GM23338 (cell line): Measurements from ENCODE around the gene IMMP2L. TPM values are rescaled to one million over a fixed set of nuclear protein-coding genes. Genes with fewer than 3 reads are reported as not detected.
A peak's percentile ranks its signal among the peaks of the same experiment; 100 is the strongest.

Source experiments
- ATAC-seq: fragments of 200-7000 bp; cut with Tn5 transposase; 3 replicates; pipeline ENCODE4 v1.9.1; 2020
- DNase-seq: peaks from one replicate; pipeline ENCODE4 v3.0.0-alpha.2; 2015; ENCODE audit warnings: low spot score
- H2AFZ ChIP-seq: fragments of 200-600 bp; sonication (generic); 2 replicates; pipeline ENCODE4 v1.8.0; 2016; ENCODE audit warnings: antibody characterized with exemption, mild to moderate bottlenecking, moderate library complexity
- H3F3A ChIP-seq: fragments of 200-600 bp; sonication (generic); replicated peaks from 2 replicates; pipeline ENCODE4 v1.8.0; 2017; ENCODE audit warnings: antibody characterized with exemption, mixed run types, low read depth
- H3K27ac ChIP-seq: fragments of 200-600 bp; sonication (generic); 2 replicates; pipeline ENCODE4 v1.6.1; 2016; ENCODE audit warnings: low read depth
- H3K27me3 ChIP-seq: fragments of 200-600 bp; sonication (generic); 2 replicates; pipeline ENCODE4 v1.8.0; 2016; ENCODE audit warnings: mild to moderate bottlenecking, mixed run types, moderate library complexity; ENCODE audit not compliant: insufficient read depth
- H3K36me3 ChIP-seq: fragments of 200-600 bp; sonication (generic); 2 replicates; pipeline ENCODE4 v1.8.0; 2016; ENCODE audit warnings: mild to moderate bottlenecking; ENCODE audit not compliant: insufficient read depth
- H3K4me1 ChIP-seq: fragments of 200-600 bp; sonication (generic); 2 replicates; pipeline ENCODE4 v1.8.0; 2016; ENCODE audit warnings: mild to moderate bottlenecking, moderate library complexity; ENCODE audit not compliant: insufficient read depth
- H3K4me2 ChIP-seq: fragments of 200-600 bp; sonication (generic); 2 replicates; pipeline ENCODE4 v1.7.1; 2017; ENCODE audit warnings: mixed run types
- H3K4me3 ChIP-seq: fragments of 200-600 bp; sonication (generic); 2 replicates; pipeline ENCODE4 v1.6.1; 2016; ENCODE audit warnings: mixed run types
- H3K79me2 ChIP-seq: fragments of 200-600 bp; sonication (generic); replicated peaks from 2 replicates; pipeline ENCODE4 v1.8.0; 2017; ENCODE audit warnings: mild to moderate bottlenecking; ENCODE audit not compliant: insufficient read depth
- H3K9me2 ChIP-seq: fragments of 200-600 bp; sonication (generic); 2 replicates; pipeline ENCODE4 v1.8.0; 2017; ENCODE audit not compliant: insufficient read depth
- H4K20me1 ChIP-seq: fragments of 200-600 bp; sonication (generic); replicated peaks from 2 replicates; pipeline ENCODE4 v1.8.0; 2017; ENCODE audit warnings: mild to moderate bottlenecking; ENCODE audit not compliant: insufficient read depth
- H3K27ac Mint-ChIP-seq: 2 replicates; pipeline ENCODE4 v1.8.0; 2020; ENCODE audit warnings: inconsistent platforms, mild to moderate bottlenecking, moderate library complexity, mixed read lengths
- H3K27me3 Mint-ChIP-seq: 3 replicates; pipeline ENCODE4 v1.8.0; 2022; ENCODE audit warnings: low read depth, mild to moderate bottlenecking, moderate library complexity, mixed read lengths, inconsistent platforms; ENCODE audit not compliant: insufficient read depth, poor library complexity
- H3K36me3 Mint-ChIP-seq: 3 replicates; pipeline ENCODE4 v1.8.0; 2021; ENCODE audit warnings: low read depth, mild to moderate bottlenecking, inconsistent platforms, moderate library complexity, mixed read lengths
- H3K4me1 Mint-ChIP-seq: 3 replicates; pipeline ENCODE4 v1.8.0; 2020; ENCODE audit warnings: mild to moderate bottlenecking, inconsistent platforms, mixed read lengths
- H3K4me3 Mint-ChIP-seq: 3 replicates; pipeline ENCODE4 v1.8.0; 2021; ENCODE audit warnings: moderate library complexity, mild to moderate bottlenecking, inconsistent platforms, mixed read lengths
- H3K9me3 Mint-ChIP-seq: 3 replicates; pipeline ENCODE4 v1.8.0; 2020; ENCODE audit warnings: moderate library complexity, mild to moderate bottlenecking, inconsistent platforms, mixed read lengths
- EZH2 ChIP-seq: fragments of 200-600 bp; sonication (generic); IDR thresholded peaks from one replicate; pipeline ENCODE4 v1.8.0; 2017; ENCODE audit warnings: antibody characterized with exemption, mild to moderate bottlenecking, low read depth; ENCODE audit not compliant: unreplicated experiment
- ZNF331 ChIP-seq: fragments of 250-450 bp; sonication (Bioruptor Pico); IDR thresholded peaks from 2 replicates; pipeline ENCODE4 v1.5.0; 2020; ENCODE audit warnings: low read depth, mild to moderate bottlenecking, moderate library complexity
- polyA plus RNA-seq: library from polyadenylated mRNA; unstranded; fragments of >200 nt; fragmentation: Nextera tagmentation; extraction: Ambion mirVana; gene quantifications from 2 replicates; pipeline ENCODE4 v1.2.1, GENCODE V29; 2016
- total RNA-seq: library from RNA; depleted of rRNA; stranded (reverse); fragments of >200 nt; shearing (Covaris generic); gene quantifications from 2 replicates; pipeline ENCODE4 v1.2.3, GENCODE V29; 2014
- TF ChIP-seq, protein P1 (sequence below): fragments of 250-450 bp; sonication (Bioruptor Pico); IDR thresholded peaks from 2 replicates; pipeline ENCODE4 v1.5.0; 2020; ENCODE audit warnings: mild to moderate bottlenecking, moderate library complexity
- TF ChIP-seq, protein P2 (sequence below): IDR thresholded peaks from 2 replicates; pipeline ENCODE4 v1.6.1; 2016; ENCODE audit warnings: antibody characterized with exemption
- TF ChIP-seq, protein P3 (sequence below): IDR thresholded peaks from one replicate; pipeline ENCODE4 v1.6.1; 2018; ENCODE audit warnings: antibody characterized with exemption; ENCODE audit not compliant: unreplicated experiment
- TF ChIP-seq, protein P4 (sequence below), 2 experiments: fragments of 200-600 bp in 1 of 2; sonication (generic) in 1 of 2; conservative IDR thresholded peaks; 2 replicates each; pipeline versions ENCODE4 v1.5.1 to v1.6.1; 2016 to 2017; ENCODE audit warnings: antibody characterized with exemption in 2 of 2, low read depth in 2 of 2, mild to moderate bottlenecking in 2 of 2, moderate library complexity in 1 of 2

IMMP2L gene
- total and polyA plus RNA-seq, 2 experiments from 2014 or later: 7.3 to 14.0 TPM

DNA sequence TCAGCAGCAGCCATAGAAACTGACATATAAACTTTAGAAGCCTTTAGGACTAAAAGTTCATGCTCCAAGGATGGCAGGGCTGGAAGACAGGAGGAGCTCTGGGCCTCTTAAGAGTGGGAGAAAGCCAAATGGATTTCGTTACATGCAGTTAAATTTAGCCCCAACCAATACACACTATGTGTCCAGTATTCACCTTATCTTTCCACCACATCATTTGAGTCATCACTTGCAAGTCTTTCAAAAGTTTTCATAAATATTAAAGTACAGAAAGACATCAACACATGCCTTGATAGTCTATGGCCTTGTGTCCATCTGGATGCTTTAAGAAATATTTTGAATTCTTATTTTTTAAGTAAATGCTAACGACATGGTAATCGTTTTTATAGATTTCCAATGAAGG is 863.7 kb downstream of the IMMP2L start:
- Mint-ChIP-seq H3K4me3 (no peak overlapping the region), H3K36me3 (no peaks in the 10 kb centered on the region), H3K27me3 (no peaks in the 10 kb centered on the region), H3K27ac (no peak overlapping the region), H3K4me1 (peaks cover 9% of the 10 kb centered on the region), H3K9me3 (no peaks in the 10 kb centered on the region)
- no peaks in the 10 kb centered on the region for H3K9me2 ChIP-seq
- H2AFZ ChIP-seq: no peak overlapping the region
- no peaks in the 10 kb centered on the region for H4K20me1 ChIP-seq
- no peaks in the 10 kb centered on the region for H3K79me2 ChIP-seq
- H3K36me3 ChIP-seq: no peaks in the 10 kb centered on the region
- H3K27ac ChIP-seq: no peak overlapping the region
- ATAC-seq (no peak), DNase-seq (no peak)
- H3K4me2 ChIP-seq: no peak overlapping the region
- H3K4me1 ChIP-seq: 0 out of 2 replicates have a peak, but pooled peaks cover 6% of the 10 kb centered on the region
- H3K4me3 ChIP-seq: no peak overlapping the region
- TF ChIP-seq, protein P1, sequence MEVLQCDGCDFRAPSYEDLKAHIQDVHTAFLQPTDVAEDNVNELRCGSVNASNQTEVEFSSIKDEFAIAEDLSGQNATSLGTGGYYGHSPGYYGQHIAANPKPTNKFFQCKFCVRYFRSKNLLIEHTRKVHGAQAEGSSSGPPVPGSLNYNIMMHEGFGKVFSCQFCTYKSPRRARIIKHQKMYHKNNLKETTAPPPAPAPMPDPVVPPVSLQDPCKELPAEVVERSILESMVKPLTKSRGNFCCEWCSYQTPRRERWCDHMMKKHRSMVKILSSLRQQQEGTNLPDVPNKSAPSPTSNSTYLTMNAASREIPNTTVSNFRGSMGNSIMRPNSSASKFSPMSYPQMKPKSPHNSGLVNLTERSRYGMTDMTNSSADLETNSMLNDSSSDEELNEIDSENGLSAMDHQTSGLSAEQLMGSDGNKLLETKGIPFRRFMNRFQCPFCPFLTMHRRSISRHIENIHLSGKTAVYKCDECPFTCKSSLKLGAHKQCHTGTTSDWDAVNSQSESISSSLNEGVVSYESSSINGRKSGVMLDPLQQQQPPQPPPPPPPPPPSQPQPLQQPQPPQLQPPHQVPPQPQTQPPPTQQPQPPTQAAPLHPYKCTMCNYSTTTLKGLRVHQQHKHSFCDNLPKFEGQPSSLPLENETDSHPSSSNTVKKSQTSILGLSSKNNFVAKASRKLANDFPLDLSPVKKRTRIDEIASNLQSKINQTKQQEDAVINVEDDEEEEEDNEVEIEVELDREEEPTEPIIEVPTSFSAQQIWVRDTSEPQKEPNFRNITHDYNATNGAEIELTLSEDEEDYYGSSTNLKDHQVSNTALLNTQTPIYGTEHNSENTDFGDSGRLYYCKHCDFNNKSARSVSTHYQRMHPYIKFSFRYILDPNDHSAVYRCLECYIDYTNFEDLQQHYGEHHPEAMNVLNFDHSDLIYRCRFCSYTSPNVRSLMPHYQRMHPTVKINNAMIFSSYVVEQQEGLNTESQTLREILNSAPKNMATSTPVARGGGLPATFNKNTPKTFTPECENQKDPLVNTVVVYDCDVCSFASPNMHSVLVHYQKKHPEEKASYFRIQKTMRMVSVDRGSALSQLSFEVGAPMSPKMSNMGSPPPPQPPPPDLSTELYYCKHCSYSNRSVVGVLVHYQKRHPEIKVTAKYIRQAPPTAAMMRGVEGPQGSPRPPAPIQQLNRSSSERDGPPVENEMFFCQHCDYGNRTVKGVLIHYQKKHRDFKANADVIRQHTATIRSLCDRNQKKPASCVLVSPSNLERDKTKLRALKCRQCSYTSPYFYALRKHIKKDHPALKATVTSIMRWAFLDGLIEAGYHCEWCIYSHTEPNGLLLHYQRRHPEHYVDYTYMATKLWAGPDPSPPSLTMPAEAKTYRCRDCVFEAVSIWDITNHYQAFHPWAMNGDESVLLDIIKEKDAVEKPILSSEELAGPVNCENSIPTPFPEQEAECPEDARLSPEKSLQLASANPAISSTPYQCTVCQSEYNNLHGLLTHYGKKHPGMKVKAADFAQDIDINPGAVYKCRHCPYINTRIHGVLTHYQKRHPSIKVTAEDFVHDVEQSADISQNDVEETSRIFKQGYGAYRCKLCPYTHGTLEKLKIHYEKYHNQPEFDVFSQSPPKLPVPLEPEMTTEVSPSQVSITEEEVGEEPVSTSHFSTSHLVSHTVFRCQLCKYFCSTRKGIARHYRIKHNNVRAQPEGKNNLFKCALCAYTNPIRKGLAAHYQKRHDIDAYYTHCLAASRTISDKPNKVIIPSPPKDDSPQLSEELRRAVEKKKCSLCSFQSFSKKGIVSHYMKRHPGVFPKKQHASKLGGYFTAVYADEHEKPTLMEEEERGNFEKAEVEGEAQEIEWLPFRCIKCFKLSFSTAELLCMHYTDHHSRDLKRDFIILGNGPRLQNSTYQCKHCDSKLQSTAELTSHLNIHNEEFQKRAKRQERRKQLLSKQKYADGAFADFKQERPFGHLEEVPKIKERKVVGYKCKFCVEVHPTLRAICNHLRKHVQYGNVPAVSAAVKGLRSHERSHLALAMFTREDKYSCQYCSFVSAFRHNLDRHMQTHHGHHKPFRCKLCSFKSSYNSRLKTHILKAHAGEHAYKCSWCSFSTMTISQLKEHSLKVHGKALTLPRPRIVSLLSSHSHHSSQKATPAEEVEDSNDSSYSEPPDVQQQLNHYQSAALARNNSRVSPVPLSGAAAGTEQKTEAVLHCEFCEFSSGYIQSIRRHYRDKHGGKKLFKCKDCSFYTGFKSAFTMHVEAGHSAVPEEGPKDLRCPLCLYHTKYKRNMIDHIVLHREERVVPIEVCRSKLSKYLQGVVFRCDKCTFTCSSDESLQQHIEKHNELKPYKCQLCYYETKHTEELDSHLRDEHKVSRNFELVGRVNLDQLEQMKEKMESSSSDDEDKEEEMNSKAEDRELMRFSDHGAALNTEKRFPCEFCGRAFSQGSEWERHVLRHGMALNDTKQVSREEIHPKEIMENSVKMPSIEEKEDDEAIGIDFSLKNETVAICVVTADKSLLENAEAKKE (CRISPR knock-in tag): no peak
- H3K27me3 ChIP-seq: no peaks in the 10 kb centered on the region
- H3F3A ChIP-seq: no peaks in the 10 kb centered on the region

DNA sequence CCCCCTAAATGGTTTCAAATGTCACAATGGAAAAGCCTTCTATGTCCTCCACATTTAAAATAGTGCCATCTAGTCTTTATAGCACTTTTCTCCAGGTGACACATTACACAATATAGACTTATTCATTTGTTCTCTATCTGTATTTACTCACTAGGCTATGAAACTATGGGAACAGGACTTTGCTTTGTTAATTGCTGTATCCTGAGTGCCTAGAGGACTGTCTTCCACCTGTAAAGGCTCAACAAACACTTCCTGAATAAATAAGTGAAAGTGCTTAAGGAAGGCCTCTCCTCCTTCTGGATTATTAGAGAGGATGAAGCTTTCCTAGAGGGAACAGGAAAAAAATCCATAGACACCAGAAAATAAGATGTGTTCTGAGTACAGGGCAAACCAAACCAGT is 868.9 kb downstream of the IMMP2L start:
- no peaks in the 10 kb centered on the region for H3K9me2 ChIP-seq
- DNase-seq (no peak), ATAC-seq (no peak)
- Mint-ChIP-seq H3K4me3 (no peak overlapping the region), H3K27ac (no peak overlapping the region), H3K4me1 (peaks cover 21% of the 10 kb centered on the region), H3K36me3 (no peaks in the 10 kb centered on the region), H3K9me3 (no peaks in the 10 kb centered on the region), H3K27me3 (no peaks in the 10 kb centered on the region)
- H3K36me3 ChIP-seq: no peaks in the 10 kb centered on the region
- no peak overlapping the region for H3K4me2 ChIP-seq
- no peaks in the 10 kb centered on the region for H3K79me2 ChIP-seq
- no peaks in the 10 kb centered on the region for H3K27me3 ChIP-seq
- 0 out of 2 replicates have a peak overlapping the region, but pooled peaks have one; percentile 8 for H2AFZ ChIP-seq
- H3F3A ChIP-seq: no peaks in the 10 kb centered on the region
- no peak overlapping the region for H3K27ac ChIP-seq
- H3K4me3 ChIP-seq: no peak overlapping the region
- peaks cover 18% of the 10 kb centered on the region; the same call in 1 of the 2 replicates for H3K4me1 ChIP-seq
- no peaks in the 10 kb centered on the region for H4K20me1 ChIP-seq
- TF ChIP-seq, protein P2, sequence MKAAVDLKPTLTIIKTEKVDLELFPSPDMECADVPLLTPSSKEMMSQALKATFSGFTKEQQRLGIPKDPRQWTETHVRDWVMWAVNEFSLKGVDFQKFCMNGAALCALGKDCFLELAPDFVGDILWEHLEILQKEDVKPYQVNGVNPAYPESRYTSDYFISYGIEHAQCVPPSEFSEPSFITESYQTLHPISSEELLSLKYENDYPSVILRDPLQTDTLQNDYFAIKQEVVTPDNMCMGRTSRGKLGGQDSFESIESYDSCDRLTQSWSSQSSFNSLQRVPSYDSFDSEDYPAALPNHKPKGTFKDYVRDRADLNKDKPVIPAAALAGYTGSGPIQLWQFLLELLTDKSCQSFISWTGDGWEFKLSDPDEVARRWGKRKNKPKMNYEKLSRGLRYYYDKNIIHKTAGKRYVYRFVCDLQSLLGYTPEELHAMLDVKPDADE: no peak
- TF ChIP-seq, protein P3, sequence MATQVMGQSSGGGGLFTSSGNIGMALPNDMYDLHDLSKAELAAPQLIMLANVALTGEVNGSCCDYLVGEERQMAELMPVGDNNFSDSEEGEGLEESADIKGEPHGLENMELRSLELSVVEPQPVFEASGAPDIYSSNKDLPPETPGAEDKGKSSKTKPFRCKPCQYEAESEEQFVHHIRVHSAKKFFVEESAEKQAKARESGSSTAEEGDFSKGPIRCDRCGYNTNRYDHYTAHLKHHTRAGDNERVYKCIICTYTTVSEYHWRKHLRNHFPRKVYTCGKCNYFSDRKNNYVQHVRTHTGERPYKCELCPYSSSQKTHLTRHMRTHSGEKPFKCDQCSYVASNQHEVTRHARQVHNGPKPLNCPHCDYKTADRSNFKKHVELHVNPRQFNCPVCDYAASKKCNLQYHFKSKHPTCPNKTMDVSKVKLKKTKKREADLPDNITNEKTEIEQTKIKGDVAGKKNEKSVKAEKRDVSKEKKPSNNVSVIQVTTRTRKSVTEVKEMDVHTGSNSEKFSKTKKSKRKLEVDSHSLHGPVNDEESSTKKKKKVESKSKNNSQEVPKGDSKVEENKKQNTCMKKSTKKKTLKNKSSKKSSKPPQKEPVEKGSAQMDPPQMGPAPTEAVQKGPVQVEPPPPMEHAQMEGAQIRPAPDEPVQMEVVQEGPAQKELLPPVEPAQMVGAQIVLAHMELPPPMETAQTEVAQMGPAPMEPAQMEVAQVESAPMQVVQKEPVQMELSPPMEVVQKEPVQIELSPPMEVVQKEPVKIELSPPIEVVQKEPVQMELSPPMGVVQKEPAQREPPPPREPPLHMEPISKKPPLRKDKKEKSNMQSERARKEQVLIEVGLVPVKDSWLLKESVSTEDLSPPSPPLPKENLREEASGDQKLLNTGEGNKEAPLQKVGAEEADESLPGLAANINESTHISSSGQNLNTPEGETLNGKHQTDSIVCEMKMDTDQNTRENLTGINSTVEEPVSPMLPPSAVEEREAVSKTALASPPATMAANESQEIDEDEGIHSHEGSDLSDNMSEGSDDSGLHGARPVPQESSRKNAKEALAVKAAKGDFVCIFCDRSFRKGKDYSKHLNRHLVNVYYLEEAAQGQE: no peak
- TF ChIP-seq, protein P4, sequence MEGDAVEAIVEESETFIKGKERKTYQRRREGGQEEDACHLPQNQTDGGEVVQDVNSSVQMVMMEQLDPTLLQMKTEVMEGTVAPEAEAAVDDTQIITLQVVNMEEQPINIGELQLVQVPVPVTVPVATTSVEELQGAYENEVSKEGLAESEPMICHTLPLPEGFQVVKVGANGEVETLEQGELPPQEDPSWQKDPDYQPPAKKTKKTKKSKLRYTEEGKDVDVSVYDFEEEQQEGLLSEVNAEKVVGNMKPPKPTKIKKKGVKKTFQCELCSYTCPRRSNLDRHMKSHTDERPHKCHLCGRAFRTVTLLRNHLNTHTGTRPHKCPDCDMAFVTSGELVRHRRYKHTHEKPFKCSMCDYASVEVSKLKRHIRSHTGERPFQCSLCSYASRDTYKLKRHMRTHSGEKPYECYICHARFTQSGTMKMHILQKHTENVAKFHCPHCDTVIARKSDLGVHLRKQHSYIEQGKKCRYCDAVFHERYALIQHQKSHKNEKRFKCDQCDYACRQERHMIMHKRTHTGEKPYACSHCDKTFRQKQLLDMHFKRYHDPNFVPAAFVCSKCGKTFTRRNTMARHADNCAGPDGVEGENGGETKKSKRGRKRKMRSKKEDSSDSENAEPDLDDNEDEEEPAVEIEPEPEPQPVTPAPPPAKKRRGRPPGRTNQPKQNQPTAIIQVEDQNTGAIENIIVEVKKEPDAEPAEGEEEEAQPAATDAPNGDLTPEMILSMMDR (conservative IDR thresholded peaks at IDR 0.05; ENCODE audit: low read depth in 2 of 2): no peak
- TF ChIP-seq ZNF331 (no peak), EZH2 (no peak)
